CD14-positive monocyte (primary cell): ENCODE measurements around the gene RBP7. TPM values are rescaled to one million over a fixed set of nuclear protein-coding genes. Genes with fewer than 3 reads are reported as not detected.
A peak's percentile ranks its signal among the peaks of the same experiment; 100 is the strongest.

ENCODE experiments used
- DNase-seq, 3 donors: peaks; one replicate each; pipeline ENCODE4 v3.0.0-alpha.2; 2011 to 2022
- H2AFZ ChIP-seq: 2 replicates; pipeline ENCODE4 v1.6.0; 2012; ENCODE audit warnings: mild to moderate bottlenecking, low read depth, low read length, inconsistent platforms; ENCODE audit not compliant: insufficient read depth, poor library complexity, severe bottlenecking
- H3K27ac ChIP-seq, 2 donors: 1 replicate in 1 of 2; 2 replicates in 1 of 2; pipeline ENCODE4 v1.5.1; 2012 to 2013; ENCODE audit warnings: low read length in 2 of 2, control low read depth in 1 of 2, inconsistent platforms in 1 of 2, low read depth in 1 of 2, mild to moderate bottlenecking in 1 of 2
- H3K27me3 ChIP-seq, 2 donors: one replicate each; pipeline versions ENCODE4 v1.6.0 to v1.6.1; 2011 to 2013; ENCODE audit warnings: low read length in 2 of 2; ENCODE audit not compliant: control insufficient read depth in 2 of 2, insufficient read depth in 2 of 2
- H3K36me3 ChIP-seq, 2 donors: replicated peaks in 1 of 2; 1 replicate in 1 of 2; 2 replicates in 1 of 2; pipeline versions ENCODE4 v1.5.1 to v1.6.1; 2012 to 2013; ENCODE audit warnings: low read length in 2 of 2, control low read depth in 1 of 2, inconsistent platforms in 1 of 2, mild to moderate bottlenecking in 1 of 2; ENCODE audit not compliant: insufficient read depth in 2 of 2, control insufficient read depth in 1 of 2
- H3K4me1 ChIP-seq, 2 donors: 1 replicate in 1 of 2; 2 replicates in 1 of 2; pipeline versions ENCODE4 v1.5.1 to v1.6.1; 2012 to 2013; ENCODE audit warnings: low read length in 2 of 2, control low read depth in 1 of 2, inconsistent platforms in 1 of 2, mild to moderate bottlenecking in 1 of 2, moderate library complexity in 1 of 2; ENCODE audit not compliant: insufficient read depth in 2 of 2, control insufficient read depth in 1 of 2
- H3K4me2 ChIP-seq: replicated peaks from 2 replicates; pipeline ENCODE3; 2012; ENCODE audit warnings: low read length, moderate library complexity, mild to moderate bottlenecking; ENCODE audit not compliant: poor library complexity, severe bottlenecking; ENCODE audit errors: extremely low read depth
- H3K4me3 ChIP-seq, 3 experiments: fragments of 200-600 bp in 1 of 3; sonication (generic) in 1 of 3; replicated peaks in 1 of 3; 1 replicate in 2 of 3; 2 replicates in 1 of 3; pipeline ENCODE4 v1.5.1; 2011 to 2013; ENCODE audit warnings: low read length in 3 of 3, mild to moderate bottlenecking in 3 of 3, control low read depth in 2 of 3, low read depth in 2 of 3, inconsistent platforms in 1 of 3, moderate library complexity in 1 of 3
- H3K79me2 ChIP-seq: 2 replicates; pipeline ENCODE4 v1.6.0; 2012; ENCODE audit warnings: mild to moderate bottlenecking, control low read depth, inconsistent platforms, low read length, moderate library complexity; ENCODE audit not compliant: insufficient read depth
- H3K9ac ChIP-seq: 2 replicates; pipeline ENCODE4 v1.6.0; 2017; ENCODE audit warnings: low read length, mild to moderate bottlenecking; ENCODE audit not compliant: insufficient read depth, poor library complexity, severe bottlenecking
- H3K9me3 ChIP-seq, 2 donors: replicated peaks in 1 of 2; 1 replicate in 1 of 2; 2 replicates in 1 of 2; pipeline versions ENCODE4 v1.5.1 to v1.6.1; 2012 to 2013; ENCODE audit warnings: low read length in 2 of 2, control low read depth in 1 of 2; ENCODE audit not compliant: control insufficient read depth in 1 of 2, insufficient read depth in 1 of 2
- H4K20me1 ChIP-seq: 2 replicates; pipeline ENCODE4 v1.6.0; 2012; ENCODE audit warnings: mild to moderate bottlenecking, low read length, control low read depth, moderate library complexity; ENCODE audit not compliant: insufficient read depth
- H3K27ac Mint-ChIP-seq, 7 donors: one replicate each; pipeline ENCODE4 v1.8.0; 2020; ENCODE audit warnings: mild to moderate bottlenecking in 7 of 7, mixed read lengths in 7 of 7, moderate library complexity in 6 of 7, inconsistent platforms in 2 of 7
- H3K27me3 Mint-ChIP-seq, 3 donors: one replicate each; pipeline ENCODE4 v1.8.0; 2021 to 2022; ENCODE audit warnings: low read depth in 3 of 3, mild to moderate bottlenecking in 3 of 3, mixed read lengths in 3 of 3, moderate library complexity in 3 of 3, inconsistent platforms in 1 of 3
- H3K36me3 Mint-ChIP-seq, 2 donors: one replicate each; pipeline ENCODE4 v1.8.0; 2020; ENCODE audit warnings: mixed read lengths in 2 of 2, inconsistent platforms in 1 of 2, mild to moderate bottlenecking in 1 of 2
- H3K4me1 Mint-ChIP-seq: one replicate; pipeline ENCODE4 v1.8.0; 2020; ENCODE audit warnings: mild to moderate bottlenecking, mixed read lengths
- H3K4me3 Mint-ChIP-seq, 2 donors: one replicate each; pipeline ENCODE4 v1.8.0; 2020; ENCODE audit warnings: mild to moderate bottlenecking in 2 of 2, mixed read lengths in 2 of 2, moderate library complexity in 1 of 2
- H3K9me3 Mint-ChIP-seq, 7 donors: one replicate each; pipeline ENCODE4 v1.8.0; 2020 to 2022; ENCODE audit warnings: mixed read lengths in 7 of 7, mild to moderate bottlenecking in 6 of 7, moderate library complexity in 6 of 7, inconsistent platforms in 2 of 7
- CTCF ChIP-seq: fragments of 200-600 bp; IDR thresholded peaks from one replicate; pipeline ENCODE4 v1.8.0; 2022; ENCODE audit warnings: antibody characterized with exemption, mild to moderate bottlenecking
- WGBS: methylation state at CpG from one replicate; pipeline ENCODE4 v1.1.5; 2013; ENCODE audit warnings: missing lambda C conversion rate; ENCODE audit not compliant: insufficient coverage; 5-methylcytosine and 5-hydroxymethylcytosine counted together
- intact Hi-C, 2 donors: fragments of 100-400 bp; cut with micrococcal nuclease; formaldehyde crosslinking; loops; one replicate each; pipeline versions ENCODE4 v1.15.0 to v1.15.1; 2023
- polyA plus RNA-seq, 3 donors: library from polyadenylated mRNA; depleted of rRNA in 1 of 3; unstranded in 2 of 3; stranded (reverse) in 1 of 3; fragments of 300-500 nt in 2 of 3; fragments of >200 nt in 1 of 3; fragmentation: Illumina TruSeq in 2 of 3; gene quantifications; 1 replicate in 2 of 3; 2 replicates in 1 of 3; pipeline ENCODE4 v1.2.3, GENCODE V29; 2012 to 2021

The RBP7 gene
- polyA plus RNA-seq, 3 donors, result 116 to 340 (median 306) TPM

GRCh38 chr1:9992910-9993309 is 4.1 kb upstream of the RBP7 start:
- Histone ChIP-seq H3K36me3 (no peaks in the 10 kb centered on the region), H3K79me2 (no peaks in the 10 kb centered on the region), H3K4me1 (peaks cover 56 to 66% of the 10 kb centered on the region in 2 donors), H3K4me2 (peak overlapping the region; percentile 22), H3K9me3 (no peaks in the 10 kb centered on the region), H3K4me3 (peak overlapping the region in 1 of 3 experiments; percentile 30), H3K27me3 (peaks cover 0 to 4% of the 10 kb centered on the region in 2 donors), H4K20me1 (no peaks in the 10 kb centered on the region), H3K9ac (no peak overlapping the region), H2AFZ (peak overlapping the region; percentile 68), H3K27ac (peak overlapping the region; percentile 66 to 72)
- Mint-ChIP-seq H3K27ac (peak overlapping the region; percentile 70 to 93 (median 84)), H3K36me3 (peaks cover 0 to 14% of the 10 kb centered on the region in 2 donors), H3K4me1 (peaks cover 59% of the 10 kb centered on the region), H3K4me3 (peak overlapping the region in 1 of 2 donors; percentile 61), H3K27me3 (peaks cover 4 to 21% (median 19%) of the 10 kb centered on the region in 3 donors), H3K9me3 (no peaks in the 10 kb centered on the region)
- intact Hi-C loops, result loop anchor here in 1 of 2 donors (10.0 kb wide), 1 partner anchor 48 kb away; the partner anchor contains the start of genes LZIC and NMNAT1
- DNase-seq, result peak in 2 of 3 donors; percentile 21 to 28
- no peak for TF ChIP-seq CTCF
- 70% methylated on average over 2 of the region's 5 CpGs for WGBS

- Mint-ChIP-seq H3K9me3 (peaks cover 0 to 3% (median under 1%) of the 10 kb centered on the region in 7 donors), H3K36me3 (peaks cover under 1 to 14% of the 10 kb centered on the region in 2 donors), H3K27me3 (peaks cover 4 to 28% (median 26%) of the 10 kb centered on the region in 3 donors), H3K4me3 (no peak overlapping the region), H3K4me1 (peaks cover 67% of the 10 kb centered on the region), H3K27ac (peak overlapping the region in 6 of 7 donors; percentile 70 to 93 (median 83))
- Histone ChIP-seq H3K27ac (peak overlapping the region; percentile 66 to 72), H3K9me3 (no peaks in the 10 kb centered on the region), H3K4me3 (peak overlapping the region in 1 of 3 experiments; percentile 30), H4K20me1 (no peaks in the 10 kb centered on the region), H3K4me1 (peaks cover 63 to 72% of the 10 kb centered on the region in 2 donors), H2AFZ (peak overlapping the region; percentile 68), H3K27me3 (peaks cover 0 to 4% of the 10 kb centered on the region in 2 donors), H3K9ac (no peak overlapping the region), H3K36me3 (no peaks in the 10 kb centered on the region), H3K79me2 (no peaks in the 10 kb centered on the region), H3K4me2 (no peak overlapping the region)
- intact Hi-C loops, result loop anchor here in 1 of 2 donors (10.0 kb wide), 1 partner anchor 49 kb away; the partner anchor contains the start of genes LZIC and NMNAT1
- 99% methylated on average over 6 of the region's 7 CpGs for WGBS
- no peak for DNase-seq
- no peak for TF ChIP-seq CTCF
These were observed 3.4 kb upstream of the RBP7 start for GRCh38 chr1:9993561-9994075.
